ENCODE results near the gene SLC34A2. TPM values are rescaled to one million over a fixed set of nuclear protein-coding genes. Genes with fewer than 3 reads are reported as not detected.

The SLC34A2 gene
- total and polyA plus RNA-seq, 2 of the 8 experiments (the other 6 are each of a cell fraction or from before 2014, with no cell fraction given) = 2.2 to 2.9 TPM

DNA sequence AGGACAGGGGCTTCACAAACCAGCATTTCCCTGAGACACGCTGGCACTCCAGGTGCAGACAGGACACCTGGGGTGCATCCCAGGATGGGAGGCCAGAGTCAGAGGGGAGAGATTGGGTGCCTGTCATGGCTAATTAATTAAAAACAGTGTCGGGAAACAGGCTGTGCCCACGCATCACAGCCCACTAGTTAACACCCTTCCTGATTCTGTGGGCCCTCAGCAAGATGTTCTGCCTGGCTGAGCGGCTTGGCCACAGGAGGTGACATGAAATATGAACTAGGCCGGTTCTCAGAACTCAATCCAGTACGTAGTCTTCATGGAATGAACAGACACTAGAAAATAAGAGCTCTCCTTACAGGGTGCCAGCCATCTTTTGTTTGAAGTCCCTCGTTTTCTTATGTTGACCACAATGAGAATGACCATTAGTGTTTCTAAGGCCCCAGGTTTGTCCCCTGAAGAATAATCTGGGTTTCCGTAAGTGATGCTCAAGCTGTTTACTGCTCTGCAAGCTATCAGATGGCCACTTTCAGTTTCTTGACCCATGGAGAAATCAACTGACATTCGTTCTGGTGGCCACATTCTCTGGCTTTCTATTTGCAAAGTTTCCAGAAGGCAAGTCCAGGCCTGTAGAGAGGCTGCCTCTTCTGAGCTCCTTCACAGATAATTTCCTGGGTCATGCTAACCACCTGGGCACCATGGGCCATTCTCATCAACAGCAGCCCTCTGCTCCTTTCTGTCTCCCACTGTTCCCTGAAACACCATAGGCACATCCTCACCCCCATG lies 72.3 kb downstream of the SLC34A2 start (continued):
- no peak for TF ChIP-seq YY1 (IDR thresholded peaks at IDR 0.05; ENCODE audit: low read depth, low read length)
- no peak for TF ChIP-seq SIX5 (IDR thresholded peaks at IDR 0.05; ENCODE audit: low read depth, low read length)
- TF ChIP-seq SP1 (IDR thresholded peaks at IDR 0.05; ENCODE audit: low read depth, low read length) = no peak
- no peak for TF ChIP-seq BCL11A (IDR thresholded peaks at IDR 0.05; ENCODE audit: low read depth in 2 of 2, low read length in 2 of 2)

Small RNA genes lying within 50 kb of the gene (small RNA-seq; reads per million reads assigned to genes)
- gene AC092436.3 (ENCODE audit: insufficient read depth) (not detected), gene MTND4LP22 (ENCODE audit: insufficient read depth) (not detected), gene RPS29P11 (ENCODE audit: insufficient read depth) (not detected)

Other genes starting within 250 kb of the SLC34A2 start
- 51.0 and 54.0 TPM in 2 replicates for gene SEL1L3, start 207.1 kb downstream of the SLC34A2 start, total RNA-seq (2021; fragmentation: NEBNext Ultra II Directional; extraction: Animal tissue kit (Norgen Biotek cat#: 25700))
- gene SEL1L3, start 207.1 kb downstream of the SLC34A2 start, polyA plus RNA-seq (2011; rRNA removed) = 16.0 and 18.2 TPM in 2 replicates

Data from H1 (cell line).